SK-N-SH (cell line): ENCODE data around the gene SLC34A2. TPM values are rescaled to one million over a fixed set of nuclear protein-coding genes. Genes with fewer than 3 reads are reported as not detected.

ENCODE experiments used
- CTCF ChIA-PET: fragments of 300-600, 350-600 bp; formaldehyde crosslinking; extraction: SDS; loops from one replicate; lab custom pipeline; 2021; lab: Yijun Ruan, JAX
- POLR2A ChIA-PET: fragments of 350-600 bp; sonication (Branson Sonifier 250); formaldehyde crosslinking; extraction: SDS; loops from one replicate; lab custom pipeline; 2020; ENCODE audit warnings: antibody characterized with exemption, inconsistent platforms; lab: Yijun Ruan, JAX
- DNase-seq: peaks from one replicate; pipeline ENCODE4 v3.0.0; 2012
- H2AFZ ChIP-seq: fragments of 200-600 bp; sonication (generic); 2 replicates; pipeline ENCODE4 v1.8.1; 2016; ENCODE audit warnings: antibody characterized with exemption, mild to moderate bottlenecking, low read depth
- H3F3A ChIP-seq: fragments of 200-600 bp; sonication (generic); replicated peaks from 2 replicates; pipeline ENCODE3; 2016; ENCODE audit warnings: antibody characterized with exemption, mild to moderate bottlenecking; ENCODE audit not compliant: insufficient read depth
- H3K27ac ChIP-seq, 2 experiments: fragments of 200-500 bp in 1 of 2; fragments of 200-600 bp in 1 of 2; sonication (Bioruptor generic) in 1 of 2; sonication (generic), shearing (Covaris generic) in 1 of 2; 2 replicates each; pipeline versions ENCODE4 v1.5.1 to v1.6.1; 2014 to 2016; ENCODE audit warnings: low read depth in 2 of 2, inconsistent platforms in 1 of 2, low read length in 1 of 2, mild to moderate bottlenecking in 1 of 2, mixed read lengths in 1 of 2
- H3K27me3 ChIP-seq: fragments of 200-600 bp; sonication (generic), shearing (Covaris generic); 2 replicates; pipeline ENCODE4 v1.6.1; 2016; ENCODE audit warnings: mixed run types; ENCODE audit not compliant: insufficient read depth
- H3K36me3 ChIP-seq, 2 experiments: fragments of 200-500 bp in 1 of 2; fragments of 200-600 bp in 1 of 2; sonication (Bioruptor generic) in 1 of 2; sonication (generic) in 1 of 2; replicated peaks in 1 of 2; 2 replicates each; pipeline versions ENCODE3 to v1.5.1; 2014 to 2016; ENCODE audit warnings: low read length in 1 of 2, mild to moderate bottlenecking in 1 of 2; ENCODE audit not compliant: insufficient read depth in 2 of 2, control insufficient read depth in 1 of 2
- H3K4me1 ChIP-seq, 2 experiments: fragments of 200-500 bp in 1 of 2; fragments of 200-600 bp in 1 of 2; sonication (Bioruptor generic) in 1 of 2; sonication (generic), shearing (Covaris generic) in 1 of 2; 2 replicates each; pipeline versions ENCODE4 v1.5.1 to v1.6.1; 2014 to 2016; ENCODE audit warnings: low read depth in 1 of 2, low read length in 1 of 2, mixed run types in 1 of 2; ENCODE audit not compliant: insufficient read depth in 2 of 2, control insufficient read depth in 1 of 2
- H3K4me2 ChIP-seq: fragments of 200-600 bp; sonication (generic), shearing (Covaris generic); 2 replicates; pipeline ENCODE4 v1.6.1; 2017; ENCODE audit warnings: mixed run types
- H3K4me3 ChIP-seq, 2 experiments: fragments of 200-500 bp in 1 of 2; fragments of 200-600 bp in 1 of 2; sonication (Bioruptor generic) in 1 of 2; sonication (generic), shearing (Covaris generic) in 1 of 2; 2 replicates each; pipeline versions ENCODE4 v1.5.1 to v1.8.1; 2014 to 2016; ENCODE audit warnings: low read depth in 2 of 2, inconsistent platforms in 1 of 2, low read length in 1 of 2, mild to moderate bottlenecking in 1 of 2, mixed read lengths in 1 of 2, moderate library complexity in 1 of 2
- H3K79me2 ChIP-seq: fragments of 200-600 bp; sonication (generic); 2 replicates; pipeline ENCODE4 v1.8.1; 2017; ENCODE audit warnings: mild to moderate bottlenecking; ENCODE audit not compliant: insufficient read depth
- H3K9ac ChIP-seq: fragments of 200-600 bp; sonication (generic); 2 replicates; pipeline ENCODE4 v1.6.1; 2017; ENCODE audit warnings: mixed run types
- H3K9me2 ChIP-seq: fragments of 200-600 bp; sonication (generic); 2 replicates; pipeline ENCODE4 v1.6.1; 2017; ENCODE audit warnings: mixed run types
- H3K9me3 ChIP-seq: fragments of 200-600 bp; sonication (generic); 2 replicates; pipeline ENCODE4 v1.6.1; 2017; ENCODE audit warnings: mixed run types, mild to moderate bottlenecking, moderate library complexity
- H4K20me1 ChIP-seq: fragments of 200-600 bp; sonication (generic); 2 replicates; pipeline ENCODE4 v1.6.1; 2017; ENCODE audit warnings: mild to moderate bottlenecking, mixed run types; ENCODE audit not compliant: insufficient read depth
- FOXM1 ChIP-seq: IDR thresholded peaks from 2 replicates; pipeline ENCODE4 v1.4.0; 2012; ENCODE audit warnings: low read depth, mild to moderate bottlenecking
- JUND ChIP-seq: IDR thresholded peaks from 2 replicates; pipeline ENCODE4 v1.4.0; 2012
- MEF2A ChIP-seq: IDR thresholded peaks from 2 replicates; pipeline ENCODE4 v1.4.0; 2012; ENCODE audit warnings: low read depth, borderline replicate concordance
- MXI1 ChIP-seq: IDR thresholded peaks from 2 replicates; pipeline ENCODE4 v1.6.1; 2012; ENCODE audit warnings: mild to moderate bottlenecking, low read depth, low read length, improper control_type of control experiment
- NFIC ChIP-seq: IDR thresholded peaks from 2 replicates; pipeline ENCODE4 v1.4.0; 2012; ENCODE audit warnings: borderline replicate concordance
- NRF1 ChIP-seq: IDR thresholded peaks from 2 replicates; pipeline ENCODE4 v1.6.1; 2012; ENCODE audit warnings: low read depth, mild to moderate bottlenecking, low read length
- PBX3 ChIP-seq: IDR thresholded peaks from 2 replicates; pipeline ENCODE4; 2012
- POLR2AphosphoS5 ChIP-seq: IDR thresholded peaks from 2 replicates; pipeline ENCODE4 v1.6.1; 2012; ENCODE audit warnings: low read depth, low read length
- RAD21 ChIP-seq: IDR thresholded peaks from 2 replicates; pipeline ENCODE4 v1.6.1; 2012; ENCODE audit warnings: mild to moderate bottlenecking, low read length
- RFX5 ChIP-seq: IDR thresholded peaks from 2 replicates; pipeline ENCODE4 v1.6.1; 2012; ENCODE audit warnings: mild to moderate bottlenecking, improper control_type of control experiment, low read length
- SIN3A ChIP-seq: IDR thresholded peaks from 2 replicates; pipeline ENCODE4 v1.6.1; 2012; ENCODE audit warnings: low read depth, mild to moderate bottlenecking, low read length, moderate library complexity, borderline replicate concordance
- TEAD4 ChIP-seq: IDR thresholded peaks from 2 replicates; pipeline ENCODE4 v1.4.0; 2012; ENCODE audit warnings: mild to moderate bottlenecking, borderline replicate concordance; ENCODE audit not compliant: insufficient read depth
- USF2 ChIP-seq: fragments of 150-350 bp; IDR thresholded peaks from 2 replicates; pipeline ENCODE4 v1.6.1; 2017; ENCODE audit warnings: antibody characterized with exemption, low read length, low read depth, borderline replicate concordance
- YY1 ChIP-seq: IDR thresholded peaks from 2 replicates; pipeline ENCODE4 v1.4.0; 2012; ENCODE audit warnings: low read depth, mild to moderate bottlenecking
- ZBTB33 ChIP-seq: IDR thresholded peaks from 2 replicates; pipeline ENCODE4 v1.4.0; 2012; ENCODE audit warnings: low read depth, borderline replicate concordance
- WGBS: methylation state at CpG from one replicate; pipeline ENCODE4 v1.1.6; 2017; ENCODE audit warnings: low lambda C conversion rate; 5-methylcytosine and 5-hydroxymethylcytosine counted together
- polyA plus RNA-seq, 3 experiments: library from polyadenylated mRNA; depleted of rRNA; stranded (reverse); fragments of >200 nt; gene quantifications; 2 replicates each; pipeline ENCODE4 v1.2.3, GENCODE V29; 2012

SLC34A2 gene
- polyA plus RNA-seq, 1 of the 3 experiments (the other 2 are of a cell fraction), result not detected

- H2AFZ ChIP-seq, result no peak overlapping the region
- H3K9me3 ChIP-seq, result no peaks in the 10 kb centered on the region
- H3F3A ChIP-seq, result no peaks in the 10 kb centered on the region
- no peak overlapping the region for H3K9ac ChIP-seq
- H3K27me3 ChIP-seq, result no peaks in the 10 kb centered on the region
- H3K4me2 ChIP-seq, result no peak overlapping the region
- no peaks in the 10 kb centered on the region for H3K4me1 ChIP-seq
- H3K27ac ChIP-seq, result no peak overlapping the region
- no peak for DNase-seq
- no peaks in the 10 kb centered on the region for H3K79me2 ChIP-seq
- no peaks in the 10 kb centered on the region for H3K9me2 ChIP-seq
- no peak overlapping the region for H3K4me3 ChIP-seq
- H3K36me3 ChIP-seq, result no peaks in the 10 kb centered on the region
- TF ChIP-seq POLR2AphosphoS5 (no peak), YY1 (no peak), FOXM1 (no peak), ZBTB33 (no peak)
- POLR2A ChIA-PET, result no interaction called here
- CTCF ChIA-PET, result no interaction called here
- 59% methylated on average over 7 of the region's 7 CpGs for WGBS
- no peaks in the 10 kb centered on the region for H4K20me1 ChIP-seq
Observed at GRCh38 chr4:25687773-25688172, 32.1 kb downstream of the SLC34A2 start.

GRCh38 chr4:25694466-25694865 is 38.8 kb downstream of the SLC34A2 start:
- DNase-seq, result no peak
- H3K27ac ChIP-seq, result no peak overlapping the region
- no peak overlapping the region for H3K4me3 ChIP-seq
- no peak overlapping the region for H2AFZ ChIP-seq
- no peaks in the 10 kb centered on the region for H3K79me2 ChIP-seq
- no peaks in the 10 kb centered on the region for H3K9me3 ChIP-seq
- no peaks in the 10 kb centered on the region for H3K9me2 ChIP-seq
- no peak overlapping the region for H3K4me2 ChIP-seq
- no peaks in the 10 kb centered on the region for H4K20me1 ChIP-seq
- no peak overlapping the region for H3K9ac ChIP-seq
- H3K36me3 ChIP-seq, result no peaks in the 10 kb centered on the region
- ChIA-PET POLR2A (no interaction called here), CTCF (interaction anchor here (0.6 to 1.1 kb wide), 2 partner anchors 185 to 316 kb away, joined by 3 read pairs; no protein-coding TSS in a partner anchor)
- H3K27me3 ChIP-seq, result no peaks in the 10 kb centered on the region; the same call in 1 of the 2 replicates
- TF ChIP-seq NRF1 (no peak), ZBTB33 (no peak), MEF2A (no peak), RAD21 (no peak), TEAD4 (no peak), RFX5 (no peak), SIN3A (no peak), JUND (no peak), MXI1 (no peak), POLR2AphosphoS5 (no peak), USF2 (no peak), PBX3 (no peak), NFIC (no peak)
- no peaks in the 10 kb centered on the region for H3F3A ChIP-seq
- WGBS, result 6% methylated on average over 3 of the region's 3 CpGs
- no peaks in the 10 kb centered on the region for H3K4me1 ChIP-seq
